GM18873 (cell line): ENCODE data around the gene SEC23IP.

ENCODE experiments used
- ATAC-seq: cut with Tn5 transposase; IDR thresholded peaks from one replicate; pipeline ENCODE4 v1.9.1; 2021; ENCODE audit warnings: mild to moderate bottlenecking, moderate library complexity, moderate number of reproducible peaks; ENCODE audit not compliant: unreplicated experiment, low FRiP score

Gene SEC23IP

GRCh38 chr10:119931871-119932270 lies 39.3 kb downstream of the SEC23IP start:
- no peak for ATAC-seq

GRCh38 chr10:119932631-119933030 lies 40.1 kb downstream of the SEC23IP start:
- no peak for ATAC-seq

- ATAC-seq, result no peak
These were observed 40.6 kb downstream of the SEC23IP start for GRCh38 chr10:119933179-119933578.

- no peak for ATAC-seq
These were observed 48.0 kb downstream of the SEC23IP start for GRCh38 chr10:119940487-119940886.

GRCh38 chr10:119942973-119943372 lies 50.4 kb downstream of the SEC23IP start:
- ATAC-seq, result no peak

GRCh38 chr10:119945805-119946204 lies 53.3 kb downstream of the SEC23IP start:
- no peak for ATAC-seq

- no peak for ATAC-seq
These were observed 54.8 kb downstream of the SEC23IP start for GRCh38 chr10:119947300-119947699.

- no peak for ATAC-seq
These were observed 64.9 kb downstream of the SEC23IP start for GRCh38 chr10:119957451-119957850.

- ATAC-seq, result no peak
These were observed 70.3 kb downstream of the SEC23IP start for GRCh38 chr10:119962837-119963236.

- no peak for ATAC-seq
These were observed 74.5 kb downstream of the SEC23IP start for GRCh38 chr10:119967066-119967465.

GRCh38 chr10:119969609-119970008 lies 77.1 kb downstream of the SEC23IP start:
- no peak for ATAC-seq

- ATAC-seq, result no peak
These were observed 77.6 kb downstream of the SEC23IP start for GRCh38 chr10:119970107-119970506.

- no peak for ATAC-seq
These were observed 78.4 kb downstream of the SEC23IP start for GRCh38 chr10:119970963-119971362.

GRCh38 chr10:119973281-119973680 lies 80.8 kb downstream of the SEC23IP start:
- no peak for ATAC-seq

- ATAC-seq, result no peak
These were observed 83.9 kb downstream of the SEC23IP start for GRCh38 chr10:119976421-119976820.

GRCh38 chr10:119980956-119981750 lies 88.6 kb downstream of the SEC23IP start:
- ATAC-seq, result no peak

GRCh38 chr10:119981826-119982225 lies 89.3 kb downstream of the SEC23IP start:
- no peak for ATAC-seq

- ATAC-seq, result no peak
These were observed 95.8 kb downstream of the SEC23IP start for GRCh38 chr10:119988333-119988732.

GRCh38 chr10:119989966-119990365 lies 97.4 kb downstream of the SEC23IP start:
- ATAC-seq, result no peak

GRCh38 chr10:119991066-119991465 lies 98.5 kb downstream of the SEC23IP start:
- ATAC-seq, result no peak

GRCh38 chr10:119991816-119992215 lies 99.3 kb downstream of the SEC23IP start:
- ATAC-seq, result no peak
